B cell (primary cell): ENCODE data around the gene MEF2C.

Experiments
- EZH2 ChIP-seq: IDR thresholded peaks from 2 replicates; pipeline ENCODE4 v1.6.1; 2012; ENCODE audit warnings: borderline replicate concordance, low read depth, mild to moderate bottlenecking, moderate library complexity, low read length; ENCODE audit not compliant: insufficient read depth, poor library complexity, severe bottlenecking
- TF ChIP-seq, protein P1 (sequence below): fragments of 200-600 bp; IDR thresholded peaks from one replicate; pipeline ENCODE4 v1.8.0; 2022; ENCODE audit warnings: antibody characterized with exemption, mild to moderate bottlenecking

- TF ChIP-seq, protein P1, sequence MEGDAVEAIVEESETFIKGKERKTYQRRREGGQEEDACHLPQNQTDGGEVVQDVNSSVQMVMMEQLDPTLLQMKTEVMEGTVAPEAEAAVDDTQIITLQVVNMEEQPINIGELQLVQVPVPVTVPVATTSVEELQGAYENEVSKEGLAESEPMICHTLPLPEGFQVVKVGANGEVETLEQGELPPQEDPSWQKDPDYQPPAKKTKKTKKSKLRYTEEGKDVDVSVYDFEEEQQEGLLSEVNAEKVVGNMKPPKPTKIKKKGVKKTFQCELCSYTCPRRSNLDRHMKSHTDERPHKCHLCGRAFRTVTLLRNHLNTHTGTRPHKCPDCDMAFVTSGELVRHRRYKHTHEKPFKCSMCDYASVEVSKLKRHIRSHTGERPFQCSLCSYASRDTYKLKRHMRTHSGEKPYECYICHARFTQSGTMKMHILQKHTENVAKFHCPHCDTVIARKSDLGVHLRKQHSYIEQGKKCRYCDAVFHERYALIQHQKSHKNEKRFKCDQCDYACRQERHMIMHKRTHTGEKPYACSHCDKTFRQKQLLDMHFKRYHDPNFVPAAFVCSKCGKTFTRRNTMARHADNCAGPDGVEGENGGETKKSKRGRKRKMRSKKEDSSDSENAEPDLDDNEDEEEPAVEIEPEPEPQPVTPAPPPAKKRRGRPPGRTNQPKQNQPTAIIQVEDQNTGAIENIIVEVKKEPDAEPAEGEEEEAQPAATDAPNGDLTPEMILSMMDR, result no peak
- no peak for TF ChIP-seq EZH2
Measured at GRCh38 chr5:88671505-88672499, 211.2 kb downstream of the MEF2C start.
